ENCODE measurements around the gene B4GALT1.

DNA sequence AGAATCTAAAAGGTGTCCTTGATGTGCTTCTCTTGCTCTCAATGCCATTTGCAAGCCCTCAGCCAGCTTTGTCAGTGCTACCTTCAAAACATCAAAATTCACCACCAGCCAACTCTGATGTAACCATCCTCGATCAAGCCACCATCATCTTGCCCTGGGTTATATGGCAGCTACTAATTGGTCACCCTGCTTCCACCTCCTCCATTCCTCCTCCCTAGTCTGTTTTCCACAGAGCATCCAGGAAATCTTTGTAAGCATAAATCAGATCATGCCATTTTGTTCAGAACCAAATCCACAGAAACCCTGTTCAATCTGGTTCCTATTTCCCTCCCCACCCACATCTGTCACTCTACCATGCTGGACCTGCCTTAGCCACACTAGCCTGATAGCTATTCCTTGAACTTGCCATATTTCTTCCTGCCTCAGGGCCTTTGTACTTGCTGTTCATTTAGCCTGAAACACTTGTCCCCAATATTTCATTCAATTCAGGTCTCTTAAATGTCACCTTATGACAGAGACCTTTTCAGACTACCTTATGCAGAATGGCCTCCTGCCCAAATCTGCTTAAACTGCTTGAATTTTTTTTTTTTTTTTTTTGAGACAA lies 1.9 kb upstream of the B4GALT1 start:
- no peak for TF ChIP-seq POLR2A (IDR thresholded peaks at IDR 0.05)
- TF ChIP-seq, protein P1, sequence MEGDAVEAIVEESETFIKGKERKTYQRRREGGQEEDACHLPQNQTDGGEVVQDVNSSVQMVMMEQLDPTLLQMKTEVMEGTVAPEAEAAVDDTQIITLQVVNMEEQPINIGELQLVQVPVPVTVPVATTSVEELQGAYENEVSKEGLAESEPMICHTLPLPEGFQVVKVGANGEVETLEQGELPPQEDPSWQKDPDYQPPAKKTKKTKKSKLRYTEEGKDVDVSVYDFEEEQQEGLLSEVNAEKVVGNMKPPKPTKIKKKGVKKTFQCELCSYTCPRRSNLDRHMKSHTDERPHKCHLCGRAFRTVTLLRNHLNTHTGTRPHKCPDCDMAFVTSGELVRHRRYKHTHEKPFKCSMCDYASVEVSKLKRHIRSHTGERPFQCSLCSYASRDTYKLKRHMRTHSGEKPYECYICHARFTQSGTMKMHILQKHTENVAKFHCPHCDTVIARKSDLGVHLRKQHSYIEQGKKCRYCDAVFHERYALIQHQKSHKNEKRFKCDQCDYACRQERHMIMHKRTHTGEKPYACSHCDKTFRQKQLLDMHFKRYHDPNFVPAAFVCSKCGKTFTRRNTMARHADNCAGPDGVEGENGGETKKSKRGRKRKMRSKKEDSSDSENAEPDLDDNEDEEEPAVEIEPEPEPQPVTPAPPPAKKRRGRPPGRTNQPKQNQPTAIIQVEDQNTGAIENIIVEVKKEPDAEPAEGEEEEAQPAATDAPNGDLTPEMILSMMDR (IDR thresholded peaks at IDR 0.05) = no peak
